OCI-LY1 (cell line): Measurements from ENCODE around the gene PEAR1.
A peak's percentile ranks its signal among the peaks of the same experiment; 100 is the strongest.

ENCODE experiments used
- H2AFZ ChIP-seq: fragments of 200-600 bp; sonication (generic), shearing (Covaris generic); 2 replicates; pipeline ENCODE4 v1.6.0; 2014; ENCODE audit warnings: antibody characterized with exemption, mild to moderate bottlenecking, low read length
- H3F3A ChIP-seq: fragments of 200-600 bp; sonication (generic), shearing (Covaris generic); 2 replicates; pipeline ENCODE4 v1.6.0; 2014; ENCODE audit warnings: mild to moderate bottlenecking, antibody characterized with exemption, low read length, moderate library complexity; ENCODE audit not compliant: insufficient read depth
- H3K27ac ChIP-seq: fragments of 200-600 bp; sonication (generic); 2 replicates; pipeline ENCODE4 v1.5.1; 2014; ENCODE audit warnings: low read length, mixed run types, mild to moderate bottlenecking, low read depth; ENCODE audit not compliant: poor library complexity, severe bottlenecking
- H3K27me3 ChIP-seq: fragments of 200-600 bp; sonication (generic); 2 replicates; pipeline ENCODE4 v1.6.0; 2014; ENCODE audit warnings: antibody characterized with exemption, mild to moderate bottlenecking, low read length, moderate library complexity; ENCODE audit not compliant: insufficient read depth
- H3K36me3 ChIP-seq: fragments of 200-600 bp; sonication (generic); 2 replicates; pipeline ENCODE4 v1.6.1; 2014; ENCODE audit warnings: mild to moderate bottlenecking, antibody characterized with exemption, low read length, moderate library complexity, mixed read lengths; ENCODE audit not compliant: insufficient read depth
- H3K4me1 ChIP-seq: fragments of 200-600 bp; sonication (generic); 2 replicates; pipeline ENCODE4 v1.5.1; 2014; ENCODE audit warnings: mild to moderate bottlenecking, low read length, moderate library complexity; ENCODE audit not compliant: insufficient read depth, severe bottlenecking
- H3K4me2 ChIP-seq: fragments of 200-600 bp; sonication (generic), shearing (Covaris generic); 2 replicates; pipeline ENCODE4 v1.6.1; 2014; ENCODE audit warnings: low read length
- H3K4me3 ChIP-seq: fragments of 200-600 bp; sonication (generic); 2 replicates; pipeline ENCODE4 v1.5.1; 2014; ENCODE audit warnings: low read length, low read depth, mild to moderate bottlenecking, mixed read lengths; ENCODE audit not compliant: poor library complexity, severe bottlenecking
- H3K79me2 ChIP-seq: fragments of 200-600 bp; shearing (Covaris generic); 2 replicates; pipeline ENCODE4 v1.6.1; 2016; ENCODE audit warnings: mixed run types, low read length, mixed read lengths; ENCODE audit not compliant: insufficient read depth
- H3K9ac ChIP-seq: fragments of 200-600 bp; sonication (generic), shearing (Covaris generic); 2 replicates; pipeline ENCODE4 v1.6.1; 2014; ENCODE audit warnings: mild to moderate bottlenecking, low read length, mixed read lengths
- H3K9me2 ChIP-seq: fragments of 200-600 bp; sonication (generic), shearing (Covaris generic); 2 replicates; pipeline ENCODE4 v1.6.1; 2014; ENCODE audit warnings: low read depth, mild to moderate bottlenecking, low read length, mixed read lengths
- H3K9me3 ChIP-seq: fragments of 200-600 bp; shearing (Covaris generic); 2 replicates; pipeline ENCODE4 v1.6.1; 2014; ENCODE audit warnings: low read length, mixed read lengths
- H4K20me1 ChIP-seq: fragments of 200-600 bp; sonication (generic), shearing (Covaris generic); 2 replicates; pipeline ENCODE4 v1.6.0; 2016; ENCODE audit warnings: mild to moderate bottlenecking, low read length; ENCODE audit not compliant: insufficient read depth
- CTCF ChIP-seq: fragments of 200-600 bp; sonication (generic), shearing (Covaris generic); IDR thresholded peaks from 2 replicates; pipeline ENCODE4 v1.5.1; 2017; ENCODE audit warnings: mild to moderate bottlenecking, antibody characterized with exemption, low read length, moderate library complexity, mixed read lengths
- EZH2 ChIP-seq: fragments of 200-600 bp; sonication (generic), shearing (Covaris generic); IDR thresholded peaks from 2 replicates; pipeline ENCODE4 v1.8.0; 2017; ENCODE audit warnings: borderline replicate concordance, mixed run types, mild to moderate bottlenecking, antibody characterized with exemption, low read length, moderate library complexity, mixed read lengths

PEAR1 gene

GRCh38 chr1:156908955-156909354 lies 15.4 kb downstream of the PEAR1 start:
- Histone ChIP-seq H3K9me3 (no peaks in the 10 kb centered on the region), H3F3A (no peaks in the 10 kb centered on the region), H2AFZ (no peak overlapping the region), H3K79me2 (no peaks in the 10 kb centered on the region), H3K9ac (no peak overlapping the region), H3K4me3 (no peak overlapping the region), H3K36me3 (no peaks in the 10 kb centered on the region), H3K9me2 (no peaks in the 10 kb centered on the region), H4K20me1 (no peaks in the 10 kb centered on the region), H3K27me3 (no peaks in the 10 kb centered on the region), H3K4me1 (no peaks in the 10 kb centered on the region), H3K4me2 (no peak overlapping the region), H3K27ac (no peak overlapping the region)
- no peak for TF ChIP-seq CTCF
- TF ChIP-seq EZH2 = no peak

GRCh38 chr1:156909671-156910070 lies 16.2 kb downstream of the PEAR1 start:
- Histone ChIP-seq H3K9me2 (no peaks in the 10 kb centered on the region), H3K4me3 (no peak overlapping the region), H3K9ac (no peak overlapping the region), H3K9me3 (no peaks in the 10 kb centered on the region), H3K4me1 (no peaks in the 10 kb centered on the region), H3K27me3 (no peaks in the 10 kb centered on the region), H3K79me2 (no peaks in the 10 kb centered on the region), H4K20me1 (no peaks in the 10 kb centered on the region), H2AFZ (no peak overlapping the region), H3F3A (no peaks in the 10 kb centered on the region), H3K27ac (no peak overlapping the region), H3K4me2 (no peak overlapping the region), H3K36me3 (no peaks in the 10 kb centered on the region)
- TF ChIP-seq CTCF = no peak

GRCh38 chr1:156910309-156910782 lies 16.8 kb downstream of the PEAR1 start:
- H2AFZ ChIP-seq = no peak overlapping the region
- no peak overlapping the region for H3K27ac ChIP-seq
- no peaks in the 10 kb centered on the region for H3K9me3 ChIP-seq
- H4K20me1 ChIP-seq = no peaks in the 10 kb centered on the region
- no peaks in the 10 kb centered on the region for H3F3A ChIP-seq
- no peak overlapping the region for H3K4me2 ChIP-seq
- H3K79me2 ChIP-seq = no peaks in the 10 kb centered on the region
- TF ChIP-seq EZH2 (no peak), CTCF (peak; percentile 82)
- H3K9ac ChIP-seq = no peak overlapping the region
- H3K4me1 ChIP-seq = no peaks in the 10 kb centered on the region
- no peaks in the 10 kb centered on the region for H3K9me2 ChIP-seq
- no peak overlapping the region for H3K4me3 ChIP-seq
- H3K27me3 ChIP-seq = no peaks in the 10 kb centered on the region
- H3K36me3 ChIP-seq = no peaks in the 10 kb centered on the region
